Fibroblast of skin of scalp (primary cell): Measurements from ENCODE around the gene JCAD.

Source experiments
- DNase-seq: peaks from one replicate; pipeline ENCODE4 v3.0.0-alpha.2; 2013

JCAD gene

GRCh38 chr10:30073045-30073766, 13.8 kb upstream of the JCAD start:
- no peak for DNase-seq

GRCh38 chr10:30072068-30072467, 12.7 kb upstream of the JCAD start:
- DNase-seq = no peak

GRCh38 chr10:30070001-30070685, 10.8 kb upstream of the JCAD start:
- DNase-seq = peak; percentile 57

GRCh38 chr10:30068492-30069223, 9.3 kb upstream of the JCAD start:
- DNase-seq = no peak

GRCh38 chr10:30063099-30063498, 3.7 kb upstream of the JCAD start:
- DNase-seq = peak; percentile 86

- DNase-seq = no peak
Measured at GRCh38 chr10:30062582-30062981, 3.2 kb upstream of the JCAD start.

GRCh38 chr10:30062090-30062489, 2.7 kb upstream of the JCAD start:
- peak; percentile 94 for DNase-seq

- DNase-seq = no peak
Measured at GRCh38 chr10:30058570-30059132, 735 bp downstream of the JCAD start.

- no peak for DNase-seq
Measured at GRCh38 chr10:30057894-30058556, 1.4 kb downstream of the JCAD start.

- no peak for DNase-seq
Measured at GRCh38 chr10:30057421-30057841, 2.0 kb downstream of the JCAD start.

GRCh38 chr10:30056767-30057355, 2.5 kb downstream of the JCAD start:
- no peak for DNase-seq

- no peak for DNase-seq
Measured at GRCh38 chr10:30056281-30056680, 3.1 kb downstream of the JCAD start.

GRCh38 chr10:30055226-30055662, 4.1 kb downstream of the JCAD start:
- DNase-seq = peak; percentile 54

GRCh38 chr10:30052062-30052461, 7.3 kb downstream of the JCAD start:
- no peak for DNase-seq

- no peak for DNase-seq
Measured at GRCh38 chr10:30051220-30051619, 8.2 kb downstream of the JCAD start.

GRCh38 chr10:30050411-30050810, 9.0 kb downstream of the JCAD start:
- no peak for DNase-seq

- no peak for DNase-seq
Measured at GRCh38 chr10:30048768-30049517, 10.4 kb downstream of the JCAD start.

- DNase-seq = no peak
Measured at GRCh38 chr10:30047924-30048531, 11.4 kb downstream of the JCAD start.

- DNase-seq = no peak
Measured at GRCh38 chr10:30047430-30047829, 12.0 kb downstream of the JCAD start.

GRCh38 chr10:30046476-30046875, 12.9 kb downstream of the JCAD start:
- no peak for DNase-seq

- DNase-seq = no peak
Measured at GRCh38 chr10:30045961-30046360, 13.4 kb downstream of the JCAD start.
